HepG2 (cell line): ENCODE data around the gene DOHH. TPM values are rescaled to one million over a fixed set of nuclear protein-coding genes. Genes with fewer than 3 reads are reported as not detected.

ENCODE experiments used
- HDAC6 ChIP-seq: fragments of 200-600 bp; sonication (generic); IDR thresholded peaks from 2 replicates; pipeline ENCODE4 v1.7.0; 2017; ENCODE audit warnings: mild to moderate bottlenecking, antibody characterized with exemption, low read length, low read depth
- HOXA3 ChIP-seq: sonication (generic); formaldehyde crosslinking; IDR thresholded peaks from 2 replicates; pipeline ENCODE4 v1.5.0; 2020; ENCODE audit warnings: missing genetic modification reagents
- LCORL ChIP-seq, 2 experiments: fragments of 450-650 bp in 1 of 2; sonication (generic) in 1 of 2; formaldehyde crosslinking in 1 of 2; IDR thresholded peaks; 2 replicates each; pipeline versions ENCODE4 v1.5.0 to v1.6.1; 2017 to 2020; ENCODE audit warnings: antibody characterized with exemption in 1 of 2, missing genetic modification reagents in 1 of 2
- MZF1 ChIP-seq: sonication (generic); formaldehyde crosslinking; IDR thresholded peaks from 2 replicates; pipeline ENCODE4 v1.8.1; 2023; ENCODE audit warnings: mild to moderate bottlenecking, missing genetic modification reagents, borderline replicate concordance
- NFE2L2 ChIP-seq: fragments of 150-350 bp; IDR thresholded peaks from 2 replicates; pipeline ENCODE4 v1.6.1; 2014; ENCODE audit warnings: low read length
- NFKB2 ChIP-seq: sonication (generic); formaldehyde crosslinking; IDR thresholded peaks from 2 replicates; pipeline ENCODE4 v1.4.0; 2020; ENCODE audit warnings: missing genetic modification reagents, borderline replicate concordance
- SRSF1 ChIP-seq: fragments of 200-400 bp; formaldehyde crosslinking; optimal IDR thresholded peaks from 2 replicates; pipeline ENCODE3; 2017; ENCODE audit warnings: mild to moderate bottlenecking, low read depth, low read length, moderate library complexity
- TAF15 ChIP-seq: fragments of 200-400 bp; formaldehyde crosslinking; IDR thresholded peaks from one replicate; pipeline ENCODE4 v1.6.1; 2018; ENCODE audit warnings: mild to moderate bottlenecking, low read depth, low read length; ENCODE audit not compliant: poor library complexity, severe bottlenecking
- TEAD2 ChIP-seq: sonication (generic); formaldehyde crosslinking; IDR thresholded peaks from 2 replicates; pipeline ENCODE4 v1.9.0; 2021; ENCODE audit warnings: missing genetic modification reagents
- ZNF333 ChIP-seq: sonication (generic); formaldehyde crosslinking; IDR thresholded peaks from 2 replicates; pipeline ENCODE4 v1.4.0; 2020; ENCODE audit warnings: mild to moderate bottlenecking, missing genetic modification reagents, borderline replicate concordance
- ZNF616 ChIP-seq: sonication (generic); formaldehyde crosslinking; IDR thresholded peaks from 2 replicates; pipeline ENCODE4 v1.5.0; 2020; ENCODE audit warnings: low read depth, mild to moderate bottlenecking, missing genetic modification reagents
- ZNF782 ChIP-seq: sonication (generic); formaldehyde crosslinking; IDR thresholded peaks from 2 replicates; pipeline ENCODE4 v1.4.0; 2020; ENCODE audit warnings: missing genetic modification reagents, mild to moderate bottlenecking, borderline replicate concordance
- polyA plus RNA-seq, 8 experiments: library from polyadenylated mRNA; depleted of rRNA in 3 of 8; stranded (reverse) in 7 of 8; unstranded in 1 of 8; fragments of >200 nt; fragmentation: Illumina TruSeq in 4 of 8; extraction: Trizol in 4 of 8; gene quantifications; 2 replicates each; pipeline versions ENCODE4 v1.2.1 to v1.2.3, GENCODE V29; 2011 to 2016; ENCODE audit warnings: low read depth in 4 of 8, missing spikeins in 1 of 8, mixed read lengths in 1 of 8; ENCODE audit not compliant: insufficient read depth in 1 of 8
- total RNA-seq, 5 experiments: library from RNA; depleted of rRNA; stranded (reverse); fragments of >200 nt; fragmentation: Illumina TruSeq; extraction: Trizol; gene quantifications; 2 replicates each; pipeline ENCODE4 v1.2.3, GENCODE V29; 2016; ENCODE audit warnings: low read depth in 1 of 5
- TF ChIP-seq, protein P1 (sequence below): IDR thresholded peaks from 2 replicates; pipeline ENCODE4 v1.6.1; 2016; ENCODE audit warnings: low read depth, missing genetic modification reagents, missing compliant biosample characterization
- TF ChIP-seq, protein P2 (sequence below): sonication (generic); formaldehyde crosslinking; IDR thresholded peaks from 2 replicates; pipeline ENCODE4 v1.5.0; 2020; ENCODE audit warnings: missing genetic modification reagents
- TF ChIP-seq, protein P3 (sequence below): sonication (generic); formaldehyde crosslinking; IDR thresholded peaks from 2 replicates; pipeline ENCODE4 v1.9.0; 2021; ENCODE audit warnings: missing genetic modification reagents, mild to moderate bottlenecking, borderline replicate concordance
- TF ChIP-seq, protein P4 (sequence below): sonication (generic); formaldehyde crosslinking; IDR thresholded peaks from 2 replicates; pipeline ENCODE4 v1.8.0; 2022; ENCODE audit warnings: low read depth, missing genetic modification reagents
- TF ChIP-seq, protein P5 (sequence below): sonication (generic); formaldehyde crosslinking; IDR thresholded peaks from 2 replicates; pipeline ENCODE4 v1.4.0; 2020; ENCODE audit warnings: mild to moderate bottlenecking, missing genetic modification reagents

The DOHH gene
- total and polyA plus RNA-seq, 2 of the 13 experiments (the other 11 are each of a cell fraction or from before 2014, with no cell fraction given): 3.5 to 13.7 TPM

DNA sequence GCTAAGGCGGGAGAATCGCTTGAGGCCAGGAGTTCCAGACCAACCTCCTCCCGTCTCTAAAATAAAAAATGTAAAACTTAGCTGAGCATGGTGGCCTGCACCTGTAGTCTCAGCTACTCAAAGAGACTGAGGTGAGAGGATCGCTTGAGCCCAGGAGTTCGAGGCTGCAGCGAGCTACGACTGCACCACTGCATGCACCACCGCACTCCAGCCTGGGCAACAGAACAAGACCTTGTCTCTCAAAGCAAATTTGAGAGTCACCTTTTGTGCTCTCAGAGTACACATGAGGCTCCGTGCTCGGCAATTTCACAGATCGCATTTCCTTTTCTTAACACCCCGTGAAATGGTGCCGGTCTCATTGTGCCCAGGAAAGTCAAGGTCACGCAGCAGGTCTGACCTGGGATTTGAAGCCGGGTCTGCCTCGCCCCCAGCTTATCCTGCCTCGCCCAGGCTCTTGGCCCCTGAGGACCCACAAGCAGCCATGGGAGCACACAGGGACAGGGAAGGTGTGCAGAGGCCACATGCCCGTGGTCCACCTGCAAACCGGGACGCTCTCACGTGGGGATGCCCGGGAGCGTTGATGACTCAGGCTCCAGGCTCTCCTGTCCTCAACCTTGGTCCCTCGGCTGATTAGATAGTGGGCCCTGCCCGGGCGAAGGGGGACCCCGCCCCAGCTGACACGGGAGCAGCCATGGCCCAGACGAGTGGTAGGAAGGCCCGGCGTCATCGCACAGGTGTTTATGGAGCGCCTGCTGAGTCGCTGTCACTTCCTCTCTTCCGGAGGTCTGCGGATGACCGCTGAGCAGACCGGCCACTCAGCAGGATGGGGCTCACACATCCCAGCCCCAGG, 19.0 kb downstream of the DOHH start (continued):
- TF ChIP-seq, protein P1, sequence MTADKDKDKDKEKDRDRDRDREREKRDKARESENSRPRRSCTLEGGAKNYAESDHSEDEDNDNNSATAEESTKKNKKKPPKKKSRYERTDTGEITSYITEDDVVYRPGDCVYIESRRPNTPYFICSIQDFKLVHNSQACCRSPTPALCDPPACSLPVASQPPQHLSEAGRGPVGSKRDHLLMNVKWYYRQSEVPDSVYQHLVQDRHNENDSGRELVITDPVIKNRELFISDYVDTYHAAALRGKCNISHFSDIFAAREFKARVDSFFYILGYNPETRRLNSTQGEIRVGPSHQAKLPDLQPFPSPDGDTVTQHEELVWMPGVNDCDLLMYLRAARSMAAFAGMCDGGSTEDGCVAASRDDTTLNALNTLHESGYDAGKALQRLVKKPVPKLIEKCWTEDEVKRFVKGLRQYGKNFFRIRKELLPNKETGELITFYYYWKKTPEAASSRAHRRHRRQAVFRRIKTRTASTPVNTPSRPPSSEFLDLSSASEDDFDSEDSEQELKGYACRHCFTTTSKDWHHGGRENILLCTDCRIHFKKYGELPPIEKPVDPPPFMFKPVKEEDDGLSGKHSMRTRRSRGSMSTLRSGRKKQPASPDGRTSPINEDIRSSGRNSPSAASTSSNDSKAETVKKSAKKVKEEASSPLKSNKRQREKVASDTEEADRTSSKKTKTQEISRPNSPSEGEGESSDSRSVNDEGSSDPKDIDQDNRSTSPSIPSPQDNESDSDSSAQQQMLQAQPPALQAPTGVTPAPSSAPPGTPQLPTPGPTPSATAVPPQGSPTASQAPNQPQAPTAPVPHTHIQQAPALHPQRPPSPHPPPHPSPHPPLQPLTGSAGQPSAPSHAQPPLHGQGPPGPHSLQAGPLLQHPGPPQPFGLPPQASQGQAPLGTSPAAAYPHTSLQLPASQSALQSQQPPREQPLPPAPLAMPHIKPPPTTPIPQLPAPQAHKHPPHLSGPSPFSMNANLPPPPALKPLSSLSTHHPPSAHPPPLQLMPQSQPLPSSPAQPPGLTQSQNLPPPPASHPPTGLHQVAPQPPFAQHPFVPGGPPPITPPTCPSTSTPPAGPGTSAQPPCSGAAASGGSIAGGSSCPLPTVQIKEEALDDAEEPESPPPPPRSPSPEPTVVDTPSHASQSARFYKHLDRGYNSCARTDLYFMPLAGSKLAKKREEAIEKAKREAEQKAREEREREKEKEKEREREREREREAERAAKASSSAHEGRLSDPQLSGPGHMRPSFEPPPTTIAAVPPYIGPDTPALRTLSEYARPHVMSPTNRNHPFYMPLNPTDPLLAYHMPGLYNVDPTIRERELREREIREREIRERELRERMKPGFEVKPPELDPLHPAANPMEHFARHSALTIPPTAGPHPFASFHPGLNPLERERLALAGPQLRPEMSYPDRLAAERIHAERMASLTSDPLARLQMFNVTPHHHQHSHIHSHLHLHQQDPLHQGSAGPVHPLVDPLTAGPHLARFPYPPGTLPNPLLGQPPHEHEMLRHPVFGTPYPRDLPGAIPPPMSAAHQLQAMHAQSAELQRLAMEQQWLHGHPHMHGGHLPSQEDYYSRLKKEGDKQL (CRISPR knock-in tag): no peak
- TF ChIP-seq LCORL (IDR thresholded peaks at IDR 0.05) (no peak), LCORL (CRISPR knock-in tag; IDR thresholded peaks at IDR 0.05) (0 out of 2 replicates have a peak, but pooled peaks have one; percentile 30), NFKB2 (CRISPR knock-in tag) (peak; percentile 93), TAF15 (no peak), TEAD2 (CRISPR knock-in tag) (no peak; the same call in 1 of the 2 replicates), MZF1 (no peak), ZNF333 (CRISPR knock-in tag) (no peak), HDAC6 (no peak), SRSF1 (no peak), NFE2L2 (no peak), ZNF616 (CRISPR knock-in tag) (peak; percentile 96), ZNF782 (no peak), HOXA3 (CRISPR knock-in tag) (peak; percentile 63)
- TF ChIP-seq, protein P2, sequence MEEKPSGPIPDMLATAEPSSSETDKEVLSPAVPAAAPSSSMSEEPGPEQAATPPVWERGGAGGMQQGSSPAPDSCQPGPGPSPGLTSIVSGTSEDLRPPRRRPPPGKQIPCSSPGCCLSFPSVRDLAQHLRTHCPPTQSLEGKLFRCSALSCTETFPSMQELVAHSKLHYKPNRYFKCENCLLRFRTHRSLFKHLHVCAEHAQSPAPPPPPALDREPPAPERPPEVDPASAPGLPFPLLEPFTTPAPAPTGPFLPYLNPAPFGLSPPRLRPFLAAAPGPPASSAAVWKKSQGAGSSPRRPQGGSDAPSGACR (CRISPR knock-in tag): no peak
- TF ChIP-seq, protein P3, sequence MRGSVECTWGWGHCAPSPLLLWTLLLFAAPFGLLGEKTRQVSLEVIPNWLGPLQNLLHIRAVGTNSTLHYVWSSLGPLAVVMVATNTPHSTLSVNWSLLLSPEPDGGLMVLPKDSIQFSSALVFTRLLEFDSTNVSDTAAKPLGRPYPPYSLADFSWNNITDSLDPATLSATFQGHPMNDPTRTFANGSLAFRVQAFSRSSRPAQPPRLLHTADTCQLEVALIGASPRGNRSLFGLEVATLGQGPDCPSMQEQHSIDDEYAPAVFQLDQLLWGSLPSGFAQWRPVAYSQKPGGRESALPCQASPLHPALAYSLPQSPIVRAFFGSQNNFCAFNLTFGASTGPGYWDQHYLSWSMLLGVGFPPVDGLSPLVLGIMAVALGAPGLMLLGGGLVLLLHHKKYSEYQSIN (CRISPR knock-in tag): no peak
- TF ChIP-seq, protein P4, sequence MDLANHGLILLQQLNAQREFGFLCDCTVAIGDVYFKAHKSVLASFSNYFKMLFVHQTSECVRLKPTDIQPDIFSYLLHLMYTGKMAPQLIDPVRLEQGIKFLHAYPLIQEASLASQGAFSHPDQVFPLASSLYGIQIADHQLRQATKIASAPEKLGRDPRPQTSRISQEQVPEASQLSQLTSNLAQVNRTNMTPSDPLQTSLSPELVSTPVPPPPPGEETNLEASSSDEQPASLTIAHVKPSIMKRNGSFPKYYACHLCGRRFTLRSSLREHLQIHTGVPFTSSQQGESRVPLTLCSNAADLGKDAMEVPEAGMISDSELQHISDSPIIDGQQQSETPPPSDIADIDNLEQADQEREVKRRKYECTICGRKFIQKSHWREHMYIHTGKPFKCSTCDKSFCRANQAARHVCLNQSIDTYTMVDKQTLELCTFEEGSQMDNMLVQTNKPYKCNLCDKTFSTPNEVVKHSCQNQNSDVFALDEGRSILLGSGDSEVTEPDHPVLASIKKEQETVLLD: peak; percentile 73
- TF ChIP-seq, protein P5, sequence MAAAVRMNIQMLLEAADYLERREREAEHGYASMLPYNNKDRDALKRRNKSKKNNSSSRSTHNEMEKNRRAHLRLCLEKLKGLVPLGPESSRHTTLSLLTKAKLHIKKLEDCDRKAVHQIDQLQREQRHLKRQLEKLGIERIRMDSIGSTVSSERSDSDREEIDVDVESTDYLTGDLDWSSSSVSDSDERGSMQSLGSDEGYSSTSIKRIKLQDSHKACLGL (CRISPR knock-in tag): peak; percentile 43
